Loucy (cell line): ENCODE results near the gene TSPAN8.
"Not testable (repeated sequence)": the region's sequence is repeated elsewhere in the genome, so short reads cannot be mapped to it uniquely, and the experiment has no call there.

Source experiments
- H2AFZ ChIP-seq: fragments of 200-600 bp; sonication (generic); 2 replicates; pipeline ENCODE4 v1.6.0; 2016; ENCODE audit warnings: antibody characterized with exemption, mild to moderate bottlenecking, low read length, moderate library complexity
- H3F3A ChIP-seq: fragments of 200-600 bp; 2 replicates; pipeline ENCODE4 v1.6.0; 2016; ENCODE audit warnings: antibody characterized with exemption, low read depth, mild to moderate bottlenecking
- H3K27me3 ChIP-seq: fragments of 200-600 bp; sonication (generic); 2 replicates; pipeline ENCODE4 v1.6.1; 2014; ENCODE audit warnings: low read length, mild to moderate bottlenecking; ENCODE audit not compliant: insufficient read depth, poor library complexity, severe bottlenecking
- H3K36me3 ChIP-seq: fragments of 200-600 bp; sonication (generic); 2 replicates; pipeline ENCODE4 v1.6.1; 2016; ENCODE audit warnings: low read length; ENCODE audit not compliant: insufficient read depth
- H3K4me1 ChIP-seq: fragments of 200-600 bp; sonication (generic); 2 replicates; pipeline ENCODE4 v1.5.1; 2014; ENCODE audit warnings: low read length, mild to moderate bottlenecking; ENCODE audit not compliant: insufficient read depth, poor library complexity, severe bottlenecking
- H3K4me2 ChIP-seq: fragments of 200-600 bp; sonication (generic); 2 replicates; pipeline ENCODE4 v1.6.0; 2014; ENCODE audit warnings: antibody characterized with exemption, low read length, low read depth, mild to moderate bottlenecking; ENCODE audit not compliant: poor library complexity, severe bottlenecking
- H3K4me3 ChIP-seq: fragments of 200-600 bp; sonication (generic); 2 replicates; pipeline ENCODE4 v1.5.1; 2014; ENCODE audit warnings: low read length, mild to moderate bottlenecking, mixed read lengths; ENCODE audit not compliant: poor library complexity, severe bottlenecking
- H3K79me2 ChIP-seq: fragments of 200-600 bp; sonication (generic); 2 replicates; pipeline ENCODE4 v1.6.1; 2014; ENCODE audit warnings: low read length; ENCODE audit not compliant: insufficient read depth
- H3K9ac ChIP-seq: fragments of 200-600 bp; sonication (generic); 2 replicates; pipeline ENCODE4 v1.6.0; 2014; ENCODE audit warnings: mild to moderate bottlenecking, low read depth, low read length, moderate library complexity; ENCODE audit not compliant: poor library complexity, severe bottlenecking
- H3K9me2 ChIP-seq: fragments of 200-600 bp; sonication (generic); replicated peaks from 2 replicates; pipeline ENCODE4 v1.6.1; 2016; ENCODE audit warnings: low read depth, low read length, mixed read lengths
- H3K9me3 ChIP-seq: fragments of 200-600 bp; sonication (generic); 2 replicates; pipeline ENCODE4 v1.6.1; 2014; ENCODE audit warnings: mild to moderate bottlenecking, antibody characterized with exemption, low read length, low read depth; ENCODE audit not compliant: insufficient read depth
- H4K20me1 ChIP-seq: fragments of 200-600 bp; sonication (generic); 2 replicates; pipeline ENCODE4 v1.6.0; 2014; ENCODE audit warnings: antibody characterized with exemption, low read length, mild to moderate bottlenecking; ENCODE audit not compliant: insufficient read depth, poor library complexity, severe bottlenecking
- EZH2phosphoT487 ChIP-seq: fragments of 200-600 bp; IDR thresholded peaks from 2 replicates; pipeline ENCODE4 v1.6.1; 2018; ENCODE audit warnings: antibody characterized with exemption, mild to moderate bottlenecking, moderate library complexity, borderline replicate concordance
- TF ChIP-seq, protein P1 (sequence below): fragments of 200-600 bp; sonication (generic); conservative IDR thresholded peaks from 2 replicates; pipeline ENCODE4 v1.5.1; 2014; ENCODE audit warnings: mild to moderate bottlenecking, antibody characterized with exemption, low read length

TSPAN8 gene

DNA sequence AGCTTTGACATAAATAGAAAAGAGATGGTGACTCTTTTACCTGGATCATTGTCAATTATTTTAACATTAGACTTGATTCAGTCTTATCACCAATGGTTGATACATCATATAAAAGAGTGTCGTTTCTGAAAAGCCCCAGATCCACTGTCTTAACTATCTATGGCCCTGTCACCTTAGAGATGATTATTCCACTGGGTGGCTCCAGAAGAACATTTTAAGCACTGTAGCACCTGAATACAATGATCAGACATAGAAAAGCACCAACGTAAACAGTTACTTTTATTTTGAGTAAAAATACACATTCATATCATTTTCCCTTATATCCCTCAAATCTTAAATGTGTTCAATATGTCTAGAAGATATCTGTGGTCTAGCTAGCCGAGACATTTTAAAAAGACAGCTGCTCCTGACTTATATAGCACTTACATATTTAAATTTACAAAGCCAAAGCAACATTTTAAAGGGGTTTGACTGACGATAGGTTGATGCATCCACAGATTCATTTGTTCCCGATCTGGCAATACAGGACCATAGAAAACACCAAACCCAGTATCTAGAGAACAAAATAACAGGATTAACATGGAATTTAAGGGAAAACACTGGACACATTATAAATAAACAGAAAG is 32.9 kb downstream of the TSPAN8 start:
- TF ChIP-seq EZH2phosphoT487 = no peak
- TF ChIP-seq, protein P1, sequence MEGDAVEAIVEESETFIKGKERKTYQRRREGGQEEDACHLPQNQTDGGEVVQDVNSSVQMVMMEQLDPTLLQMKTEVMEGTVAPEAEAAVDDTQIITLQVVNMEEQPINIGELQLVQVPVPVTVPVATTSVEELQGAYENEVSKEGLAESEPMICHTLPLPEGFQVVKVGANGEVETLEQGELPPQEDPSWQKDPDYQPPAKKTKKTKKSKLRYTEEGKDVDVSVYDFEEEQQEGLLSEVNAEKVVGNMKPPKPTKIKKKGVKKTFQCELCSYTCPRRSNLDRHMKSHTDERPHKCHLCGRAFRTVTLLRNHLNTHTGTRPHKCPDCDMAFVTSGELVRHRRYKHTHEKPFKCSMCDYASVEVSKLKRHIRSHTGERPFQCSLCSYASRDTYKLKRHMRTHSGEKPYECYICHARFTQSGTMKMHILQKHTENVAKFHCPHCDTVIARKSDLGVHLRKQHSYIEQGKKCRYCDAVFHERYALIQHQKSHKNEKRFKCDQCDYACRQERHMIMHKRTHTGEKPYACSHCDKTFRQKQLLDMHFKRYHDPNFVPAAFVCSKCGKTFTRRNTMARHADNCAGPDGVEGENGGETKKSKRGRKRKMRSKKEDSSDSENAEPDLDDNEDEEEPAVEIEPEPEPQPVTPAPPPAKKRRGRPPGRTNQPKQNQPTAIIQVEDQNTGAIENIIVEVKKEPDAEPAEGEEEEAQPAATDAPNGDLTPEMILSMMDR = peak; percentile 45
- Histone ChIP-seq H3K4me2 (no peak overlapping the region), H2AFZ (no peak overlapping the region), H3K9ac (no peak overlapping the region), H3K27me3 (no peaks in the 10 kb centered on the region), H3K4me3 (no peak overlapping the region), H3K4me1 (peaks cover 14% of the 10 kb centered on the region), H3K9me3 (no peaks in the 10 kb centered on the region), H3K9me2 (no peaks in the 10 kb centered on the region), H3K79me2 (no peaks in the 10 kb centered on the region), H3F3A (peaks cover 6% of the 10 kb centered on the region; the same call in 1 of the 2 replicates), H4K20me1 (no peaks in the 10 kb centered on the region), H3K36me3 (no peaks in the 10 kb centered on the region)

DNA sequence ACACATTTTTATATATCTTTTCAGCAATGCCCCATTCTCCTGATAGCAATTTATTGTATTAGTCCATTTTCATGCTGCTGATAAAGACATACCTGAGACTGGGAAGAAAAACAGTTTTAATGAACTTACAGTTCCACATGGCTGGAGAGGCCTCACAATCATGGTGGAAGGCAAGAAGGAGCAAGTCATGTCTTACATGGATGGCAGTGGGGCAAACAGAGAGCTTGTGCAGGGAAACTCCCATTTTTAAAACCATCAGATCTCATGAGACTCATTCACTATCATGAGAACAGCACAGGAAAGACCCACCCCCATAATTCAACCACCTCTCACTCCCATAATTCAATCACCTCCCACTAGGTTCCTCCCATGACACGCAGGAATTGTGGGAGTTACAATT is 44.7 kb downstream of the TSPAN8 start:
- H3K4me3 ChIP-seq, H3K4me1 ChIP-seq: not testable (repeated sequence)

DNA sequence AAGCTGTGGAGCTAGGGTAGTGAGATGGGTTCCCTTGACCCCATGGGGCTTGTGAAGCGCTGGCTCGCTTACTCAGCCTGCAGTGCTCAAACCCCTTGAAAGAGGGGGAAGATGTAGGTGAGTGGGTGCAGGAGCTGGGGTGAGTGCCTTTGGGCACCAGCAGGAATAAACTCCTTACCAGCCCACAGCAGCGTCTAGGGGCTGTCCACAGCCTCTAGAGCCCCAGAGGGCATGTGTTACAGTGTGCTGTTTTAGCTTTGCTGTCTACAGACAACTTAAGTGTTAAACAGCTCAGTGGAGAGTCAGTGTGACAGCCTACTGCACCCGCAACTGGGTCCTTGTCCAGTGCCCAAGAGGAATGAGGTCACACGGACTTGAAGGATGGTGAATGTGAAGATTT is 48.0 kb downstream of the TSPAN8 start:
- Histone ChIP-seq H3K4me3 (no peak overlapping the region), H3K9me2 (no peaks in the 10 kb centered on the region), H3K4me1 (no peaks in the 10 kb centered on the region), H3K4me2 (no peak overlapping the region), H3K36me3 (no peaks in the 10 kb centered on the region), H3F3A (no peaks in the 10 kb centered on the region), H3K9me3 (peaks cover 12% of the 10 kb centered on the region; the same call in 1 of the 2 replicates), H3K27me3 (no peaks in the 10 kb centered on the region), H3K79me2 (no peaks in the 10 kb centered on the region), H2AFZ (no peak overlapping the region), H3K9ac (no peak overlapping the region), H4K20me1 (no peaks in the 10 kb centered on the region)
- TF ChIP-seq, protein P1 = no peak
- TF ChIP-seq EZH2phosphoT487 = no peak

More for the DNA sequence above, 44.7 kb downstream of the TSPAN8 start:
- not testable (repeated sequence) for H3K36me3 ChIP-seq, H3K79me2 ChIP-seq, H3K9me2 ChIP-seq, H2AFZ ChIP-seq, H3K9ac ChIP-seq, H3K27me3 ChIP-seq, H3F3A ChIP-seq, H4K20me1 ChIP-seq, H3K4me2 ChIP-seq
- H3K9me3 ChIP-seq = peaks cover 12% of the 10 kb centered on the region; the same call in 1 of the 2 replicates

DNA sequence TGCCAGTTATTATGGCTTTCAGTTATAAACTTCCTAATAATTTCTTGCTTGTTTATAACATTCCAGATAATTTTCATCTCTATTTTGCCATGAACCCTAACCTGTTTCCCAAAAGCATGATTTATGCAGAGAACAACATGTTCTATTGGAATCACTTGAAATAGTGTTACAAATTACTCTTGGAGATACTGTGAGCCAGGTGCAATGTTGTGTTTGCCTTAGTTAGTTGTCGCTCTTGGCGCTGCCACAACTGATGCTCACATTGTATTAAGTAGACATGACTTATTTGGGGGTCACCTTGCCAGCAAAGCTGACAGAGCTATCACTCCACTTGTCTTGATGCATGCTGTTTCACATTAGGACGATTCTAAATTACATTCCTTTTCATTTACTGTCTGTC is 49.4 kb downstream of the TSPAN8 start:
- Histone ChIP-seq H3K27me3 (no peaks in the 10 kb centered on the region), H3K79me2 (no peaks in the 10 kb centered on the region), H3K9me2 (no peaks in the 10 kb centered on the region), H4K20me1 (no peaks in the 10 kb centered on the region), H3K9me3 (peaks cover 14% of the 10 kb centered on the region; the same call in 1 of the 2 replicates), H3K36me3 (no peaks in the 10 kb centered on the region), H3K4me3 (no peak overlapping the region), H3K9ac (no peak overlapping the region), H3K4me1 (no peaks in the 10 kb centered on the region), H3K4me2 (no peak overlapping the region), H3F3A (no peaks in the 10 kb centered on the region), H2AFZ (no peak overlapping the region)
- no peak for TF ChIP-seq EZH2phosphoT487
- TF ChIP-seq, protein P1 = no peak
